HFFc6 (cell line): ENCODE measurements around the gene RELN. TPM values are rescaled to one million over a fixed set of nuclear protein-coding genes. Genes with fewer than 3 reads are reported as not detected.

Experiments used
- DNase-seq: peaks from one replicate; pipeline ENCODE4 v3.0.0-alpha.2; 2018
- H3K27ac Mint-ChIP-seq: 2 replicates; pipeline ENCODE4 v1.8.0; 2020; ENCODE audit warnings: mild to moderate bottlenecking, mixed read lengths
- H3K27me3 Mint-ChIP-seq: 2 replicates; pipeline ENCODE4 v1.8.0; 2021; ENCODE audit warnings: mild to moderate bottlenecking, moderate library complexity, mixed read lengths; ENCODE audit not compliant: insufficient read depth
- H3K36me3 Mint-ChIP-seq: 2 replicates; pipeline ENCODE4 v1.8.0; 2021; ENCODE audit warnings: low read depth, mixed read lengths
- H3K4me1 Mint-ChIP-seq: 2 replicates; pipeline ENCODE4 v1.8.0; 2020; ENCODE audit warnings: low read depth, mixed read lengths
- H3K4me3 Mint-ChIP-seq: 2 replicates; pipeline ENCODE4 v1.8.0; 2020; ENCODE audit warnings: mild to moderate bottlenecking, moderate library complexity, mixed read lengths
- H3K9me3 Mint-ChIP-seq: 2 replicates; pipeline ENCODE4 v1.8.0; 2020; ENCODE audit warnings: mild to moderate bottlenecking, mixed read lengths
- total RNA-seq, 6 experiments: library from RNA; stranded (reverse); fragmentation: NEBNext Ultra II Directional; extraction: Animal tissue kit (Norgen Biotek cat#: 25700); gene quantifications; 2 replicates in 1 of 6; 3 replicates in 5 of 6; pipeline ENCODE4 v1.2.3, GENCODE V29; 2021
- TF ChIP-seq, protein P1 (sequence below): fragments of 200-600 bp; sonication (generic); IDR thresholded peaks from 2 replicates; pipeline ENCODE4 v1.5.0; 2021; ENCODE audit warnings: antibody characterized with exemption, mild to moderate bottlenecking

RELN gene
- total RNA-seq, 6 experiments from 2014 or later = 0.02 to 0.24 (median 0.03) TPM

DNA sequence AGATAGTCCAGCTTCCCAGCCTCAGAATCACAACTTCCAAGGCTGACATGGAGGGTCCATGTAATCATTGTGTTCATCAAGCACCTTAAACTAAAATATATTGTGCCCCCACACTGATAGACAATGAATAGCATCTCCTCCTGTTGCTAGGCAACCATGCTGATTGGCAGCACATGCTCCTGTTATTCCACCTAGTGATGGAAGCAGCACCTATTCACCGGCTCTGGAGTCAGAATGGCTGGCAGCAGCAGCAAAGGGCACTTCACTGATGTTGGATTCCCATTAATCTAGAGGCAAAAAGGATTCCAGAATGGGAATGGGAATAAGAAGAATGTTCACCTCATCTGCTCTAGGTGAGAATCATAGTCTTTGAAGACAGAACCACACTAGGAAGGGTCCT, 55.0 kb downstream of the RELN start:
- Mint-ChIP-seq H3K27me3 (peaks cover 4% of the 10 kb centered on the region; the same call in 1 of the 2 replicates), H3K9me3 (no peaks in the 10 kb centered on the region), H3K4me3 (no peak overlapping the region), H3K27ac (no peak overlapping the region), H3K36me3 (no peaks in the 10 kb centered on the region), H3K4me1 (no peaks in the 10 kb centered on the region)
- TF ChIP-seq, protein P1, sequence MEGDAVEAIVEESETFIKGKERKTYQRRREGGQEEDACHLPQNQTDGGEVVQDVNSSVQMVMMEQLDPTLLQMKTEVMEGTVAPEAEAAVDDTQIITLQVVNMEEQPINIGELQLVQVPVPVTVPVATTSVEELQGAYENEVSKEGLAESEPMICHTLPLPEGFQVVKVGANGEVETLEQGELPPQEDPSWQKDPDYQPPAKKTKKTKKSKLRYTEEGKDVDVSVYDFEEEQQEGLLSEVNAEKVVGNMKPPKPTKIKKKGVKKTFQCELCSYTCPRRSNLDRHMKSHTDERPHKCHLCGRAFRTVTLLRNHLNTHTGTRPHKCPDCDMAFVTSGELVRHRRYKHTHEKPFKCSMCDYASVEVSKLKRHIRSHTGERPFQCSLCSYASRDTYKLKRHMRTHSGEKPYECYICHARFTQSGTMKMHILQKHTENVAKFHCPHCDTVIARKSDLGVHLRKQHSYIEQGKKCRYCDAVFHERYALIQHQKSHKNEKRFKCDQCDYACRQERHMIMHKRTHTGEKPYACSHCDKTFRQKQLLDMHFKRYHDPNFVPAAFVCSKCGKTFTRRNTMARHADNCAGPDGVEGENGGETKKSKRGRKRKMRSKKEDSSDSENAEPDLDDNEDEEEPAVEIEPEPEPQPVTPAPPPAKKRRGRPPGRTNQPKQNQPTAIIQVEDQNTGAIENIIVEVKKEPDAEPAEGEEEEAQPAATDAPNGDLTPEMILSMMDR = no peak
- DNase-seq = no peak

DNA sequence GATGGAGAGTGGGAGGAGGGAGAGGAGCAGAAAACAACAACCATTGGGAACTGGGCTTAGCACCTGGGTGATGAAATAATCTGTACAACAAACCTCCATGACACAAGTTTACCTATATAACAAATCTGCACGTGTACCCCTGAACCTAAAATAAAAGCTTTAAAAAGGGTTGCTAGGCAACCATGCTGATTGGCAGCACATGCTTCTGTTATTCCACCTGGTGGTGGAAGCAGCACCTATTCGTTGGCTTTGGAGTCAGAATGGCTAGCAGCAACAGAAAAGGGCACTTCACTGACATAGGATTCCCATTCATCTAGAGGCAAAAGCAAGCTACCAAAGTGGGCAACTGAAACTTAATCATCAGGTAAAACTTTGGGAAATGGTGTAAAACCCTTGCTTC, 57.1 kb downstream of the RELN start:
- no peak for DNase-seq
- TF ChIP-seq, protein P1 = no peak
- Mint-ChIP-seq H3K27me3 (peaks cover 4% of the 10 kb centered on the region; the same call in 1 of the 2 replicates), H3K27ac (no peak overlapping the region), H3K9me3 (no peaks in the 10 kb centered on the region), H3K4me3 (no peak overlapping the region), H3K4me1 (no peaks in the 10 kb centered on the region), H3K36me3 (no peaks in the 10 kb centered on the region)

DNA sequence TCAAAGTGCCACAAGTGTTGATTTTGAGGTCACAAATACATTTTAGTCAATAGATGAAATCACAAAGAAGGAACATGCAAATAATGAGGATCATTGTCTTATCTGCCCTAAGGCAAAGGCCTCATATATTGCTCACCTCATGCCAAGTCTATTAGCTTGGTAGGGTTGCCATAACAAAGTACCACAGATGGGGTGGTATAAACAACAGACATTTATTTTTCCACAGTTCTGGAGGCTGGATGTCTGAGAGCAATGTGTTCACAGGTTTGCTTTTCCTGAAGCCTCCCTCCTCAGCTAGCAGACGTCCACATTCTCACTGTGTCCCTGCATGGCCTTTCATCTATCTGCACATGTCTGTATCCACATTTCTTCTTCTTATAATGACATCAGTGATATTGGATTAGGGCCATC, 59.6 kb downstream of the RELN start:
- Mint-ChIP-seq H3K36me3 (no peaks in the 10 kb centered on the region), H3K4me3 (no peak overlapping the region), H3K4me1 (no peaks in the 10 kb centered on the region), H3K27ac (no peak overlapping the region), H3K27me3 (peaks cover 4% of the 10 kb centered on the region; the same call in 1 of the 2 replicates), H3K9me3 (no peaks in the 10 kb centered on the region)
- TF ChIP-seq, protein P1 = no peak
- no peak for DNase-seq

DNA sequence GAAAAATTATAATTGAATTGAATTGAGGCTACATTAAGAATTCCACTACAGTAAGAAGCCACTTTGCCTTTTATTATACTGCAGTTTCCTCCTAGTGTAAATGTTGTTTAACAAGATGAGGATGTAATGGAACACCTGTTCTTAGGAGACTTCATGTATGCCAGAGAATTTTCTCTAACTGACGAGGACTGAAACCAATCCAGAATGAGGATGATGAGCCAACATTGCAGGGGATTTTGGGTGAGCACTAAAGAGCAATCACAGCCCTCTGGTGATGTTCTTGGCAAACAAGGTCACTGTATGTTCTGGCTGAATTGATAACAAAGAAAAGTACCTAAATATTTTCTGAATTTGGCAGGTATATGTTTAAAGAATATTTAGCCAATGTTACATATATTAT, 60.9 kb downstream of the RELN start:
- TF ChIP-seq, protein P1 = no peak
- Mint-ChIP-seq H3K4me3 (no peak overlapping the region), H3K9me3 (no peaks in the 10 kb centered on the region), H3K36me3 (no peaks in the 10 kb centered on the region), H3K27ac (no peak overlapping the region), H3K27me3 (peaks cover 4% of the 10 kb centered on the region; the same call in 1 of the 2 replicates), H3K4me1 (no peaks in the 10 kb centered on the region)
- no peak for DNase-seq

DNA sequence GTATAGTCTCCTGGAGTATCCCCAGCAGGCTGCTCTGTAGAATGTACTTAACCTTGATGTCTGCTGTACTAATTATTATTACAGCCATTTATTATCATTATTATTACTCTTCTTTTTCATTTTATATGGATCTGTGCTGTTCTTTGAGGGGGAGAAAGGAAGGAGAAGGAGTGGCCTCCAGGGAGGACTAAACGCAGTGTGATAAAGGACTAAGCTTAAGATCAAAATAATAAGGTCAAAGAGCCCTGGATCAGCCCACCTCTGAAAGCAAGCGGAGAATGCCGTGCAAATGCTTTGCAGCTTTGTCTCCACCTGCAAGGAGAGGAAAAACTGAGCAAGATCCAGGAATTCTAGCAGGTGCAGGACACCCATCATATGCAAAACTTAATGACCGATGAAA, 65.3 kb downstream of the RELN start:
- H3K4me3 Mint-ChIP-seq = no peak overlapping the region
- H3K27me3 Mint-ChIP-seq = no peaks in the 10 kb centered on the region
- no peaks in the 10 kb centered on the region for H3K9me3 Mint-ChIP-seq
- H3K27ac Mint-ChIP-seq = no peak overlapping the region
- H3K36me3 Mint-ChIP-seq = no peaks in the 10 kb centered on the region
- TF ChIP-seq, protein P1 = no peak
- H3K4me1 Mint-ChIP-seq = no peaks in the 10 kb centered on the region
- no peak for DNase-seq

DNA sequence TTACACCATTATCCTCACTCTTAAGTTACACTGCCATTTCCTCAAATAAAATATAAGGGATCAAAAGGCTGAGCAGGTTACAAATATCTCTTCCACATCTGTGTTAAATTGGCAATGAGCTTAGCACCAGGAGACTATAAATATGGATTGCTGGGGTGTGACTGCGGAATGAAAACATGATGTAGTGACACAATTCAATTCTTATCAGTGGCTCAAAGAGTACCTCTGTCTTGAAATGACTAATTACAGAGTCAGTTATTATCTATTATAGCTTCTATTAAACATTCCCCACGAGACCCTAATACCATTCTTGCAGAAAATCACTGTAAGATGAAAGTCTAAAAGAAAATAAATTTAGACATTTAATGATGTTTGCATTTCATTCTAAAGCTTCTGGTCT, 67.1 kb downstream of the RELN start:
- Mint-ChIP-seq H3K27ac (no peak overlapping the region), H3K4me1 (no peaks in the 10 kb centered on the region), H3K4me3 (no peak overlapping the region), H3K36me3 (no peaks in the 10 kb centered on the region), H3K27me3 (no peaks in the 10 kb centered on the region), H3K9me3 (no peaks in the 10 kb centered on the region)
- TF ChIP-seq, protein P1 = no peak
- no peak for DNase-seq
